IMR-90 (cell line): ENCODE results near the gene CAP2. TPM values are rescaled to one million over a fixed set of nuclear protein-coding genes. Genes with fewer than 3 reads are reported as not detected.

Source experiments
- ATAC-seq: fragments of 200-7000 bp; cut with Tn5 transposase; 2 replicates; pipeline ENCODE4 v1.9.1; 2020; ENCODE audit warnings: low read depth, mild to moderate bottlenecking, moderate library complexity
- BruUV-seq: library from RNA; stranded (reverse); fragments of 400-500 nt; replicated peaks from 2 replicates; lab custom pipeline; 2021; lab: Mats Ljungman, UMichigan
- CTCF ChIA-PET: fragments of 300-600 bp; formaldehyde crosslinking; extraction: SDS; loops from one replicate; lab custom pipeline; 2021; ENCODE audit warnings: antibody characterized with exemption; lab: Yijun Ruan, JAX
- POLR2A ChIA-PET: fragments of 300-600 bp; sonication (Branson Sonifier 250); formaldehyde crosslinking; loops from one replicate; lab custom pipeline; 2022; ENCODE audit warnings: antibody characterized with exemption; ENCODE audit not compliant: unreplicated experiment; lab: Charles Lee
- DNase-seq: peaks from one replicate; pipeline ENCODE4 v3.0.0; 2013
- H2AFZ ChIP-seq: replicated peaks from 2 replicates; pipeline ENCODE3; 2013; ENCODE audit warnings: low read length, mild to moderate bottlenecking; ENCODE audit not compliant: poor library complexity
- H2AK5ac ChIP-seq: 2 replicates; pipeline ENCODE4 v1.6.1; 2013; ENCODE audit warnings: low read depth, low read length, inconsistent platforms
- H2AK9ac ChIP-seq: replicated peaks from 2 replicates; pipeline ENCODE3; 2013; ENCODE audit warnings: mild to moderate bottlenecking, low read depth, low read length, moderate library complexity; ENCODE audit not compliant: poor library complexity
- H2BK120ac ChIP-seq: 2 replicates; pipeline ENCODE4 v1.6.1; 2013; ENCODE audit warnings: low read depth, low read length, inconsistent platforms
- H2BK15ac ChIP-seq: 3 replicates; pipeline ENCODE4 v1.6.1; 2013; ENCODE audit warnings: low read depth, low read length, inconsistent platforms
- H2BK20ac ChIP-seq: 2 replicates; pipeline ENCODE4 v1.6.1; 2013; ENCODE audit warnings: low read depth, mild to moderate bottlenecking, inconsistent platforms, low read length, moderate library complexity
- H2BK5ac ChIP-seq: 2 replicates; pipeline ENCODE4 v1.6.1; 2013; ENCODE audit warnings: mild to moderate bottlenecking, low read depth, low read length, inconsistent platforms; ENCODE audit not compliant: poor library complexity, severe bottlenecking
- H3K14ac ChIP-seq: replicated peaks from 2 replicates; pipeline ENCODE4 v1.6.1; 2013; ENCODE audit warnings: low read depth, low read length, inconsistent platforms
- H3K18ac ChIP-seq: 2 replicates; pipeline ENCODE4 v1.6.1; 2013; ENCODE audit warnings: low read depth, low read length, control low read depth
- H3K23ac ChIP-seq: 2 replicates; pipeline ENCODE4 v1.6.1; 2013; ENCODE audit warnings: low read depth, low read length, inconsistent platforms
- H3K27ac ChIP-seq: 2 replicates; pipeline ENCODE4 v1.5.1; 2013; ENCODE audit warnings: mild to moderate bottlenecking, control low read depth, low read length; ENCODE audit not compliant: insufficient read depth
- H3K27me3 ChIP-seq: 2 replicates; pipeline ENCODE4 v1.6.1; 2013; ENCODE audit warnings: low read length; ENCODE audit not compliant: control insufficient read depth, insufficient read depth
- H3K36me3 ChIP-seq: 2 replicates; pipeline ENCODE4 v1.6.1; 2013; ENCODE audit warnings: low read length, mixed read lengths; ENCODE audit not compliant: control insufficient read depth, insufficient read depth
- H3K4ac ChIP-seq: 2 replicates; pipeline ENCODE4 v1.6.1; 2013; ENCODE audit warnings: low read depth, low read length, inconsistent platforms
- H3K4me1 ChIP-seq: 2 replicates; pipeline ENCODE4 v1.6.1; 2013; ENCODE audit warnings: low read length, mixed read lengths; ENCODE audit not compliant: control insufficient read depth, insufficient read depth
- H3K4me2 ChIP-seq: 2 replicates; pipeline ENCODE4 v1.6.1; 2013; ENCODE audit warnings: low read depth, mild to moderate bottlenecking, control low read depth, low read length, moderate library complexity
- H3K4me3 ChIP-seq: 2 replicates; pipeline ENCODE4 v1.5.1; 2013; ENCODE audit warnings: low read depth, mild to moderate bottlenecking, control low read depth, low read length, moderate library complexity; ENCODE audit not compliant: insufficient read depth
- H3K56ac ChIP-seq: 2 replicates; pipeline ENCODE4 v1.6.1; 2013; ENCODE audit warnings: low read length, inconsistent platforms; ENCODE audit not compliant: insufficient read depth; ENCODE audit errors: extremely low read depth
- H3K79me1 ChIP-seq, 2 experiments: 2 replicates each; pipeline ENCODE4 v1.6.1; 2013; ENCODE audit warnings: low read length in 2 of 2, inconsistent platforms in 1 of 2, low read depth in 1 of 2
- H3K9ac ChIP-seq: 2 replicates; pipeline ENCODE4 v1.6.1; 2013; ENCODE audit warnings: low read depth, low read length, control low read depth
- H3K9me1 ChIP-seq: 2 replicates; pipeline ENCODE4 v1.6.1; 2013; ENCODE audit warnings: low read length, inconsistent platforms; ENCODE audit not compliant: insufficient read depth
- H3K9me3 ChIP-seq: 2 replicates; pipeline ENCODE4 v1.6.1; 2013; ENCODE audit warnings: low read length; ENCODE audit not compliant: control insufficient read depth, insufficient read depth
- H4K20me1 ChIP-seq: 2 replicates; pipeline ENCODE4 v1.6.1; 2013; ENCODE audit warnings: low read length, inconsistent platforms; ENCODE audit not compliant: insufficient read depth
- H4K5ac ChIP-seq: 2 replicates; pipeline ENCODE4 v1.6.1; 2013; ENCODE audit warnings: mild to moderate bottlenecking, low read depth, low read length, control low read depth
- H4K8ac ChIP-seq, 2 experiments: 2 replicates each; pipeline ENCODE4 v1.6.1; 2013; ENCODE audit warnings: low read depth in 2 of 2, low read length in 2 of 2, control low read depth in 1 of 2, inconsistent platforms in 1 of 2
- H4K91ac ChIP-seq: 2 replicates; pipeline ENCODE4 v1.6.1; 2013; ENCODE audit warnings: low read depth, low read length, inconsistent platforms; ENCODE audit not compliant: insufficient read depth
- BHLHE40 ChIP-seq: fragments of 150-350 bp; IDR thresholded peaks from 2 replicates; pipeline ENCODE4 v1.6.1; 2016; ENCODE audit warnings: mild to moderate bottlenecking, low read depth, low read length
- CEBPB ChIP-seq: IDR thresholded peaks from 2 replicates; pipeline ENCODE4 v1.6.1; 2012; ENCODE audit warnings: low read depth, low read length, improper control_type of control experiment
- FOS ChIP-seq: fragments of 150-350 bp; IDR thresholded peaks from 2 replicates; pipeline ENCODE4 v1.6.1; 2016; ENCODE audit warnings: low read depth, low read length
- MAFK ChIP-seq: IDR thresholded peaks from 2 replicates; pipeline ENCODE4 v1.6.1; 2012; ENCODE audit warnings: low read depth, low read length, improper control_type of control experiment
- MAZ ChIP-seq: IDR thresholded peaks from 2 replicates; pipeline ENCODE4 v1.6.1; 2012; ENCODE audit warnings: low read depth, mild to moderate bottlenecking, low read length, improper control_type of control experiment, moderate library complexity, borderline replicate concordance
- MXI1 ChIP-seq: IDR thresholded peaks from 2 replicates; pipeline ENCODE4 v1.6.1; 2012; ENCODE audit warnings: low read depth, mild to moderate bottlenecking, low read length, moderate library complexity, borderline replicate concordance
- NFE2L2 ChIP-seq: fragments of 150-350 bp; IDR thresholded peaks from 2 replicates; pipeline ENCODE4 v1.6.1; 2016; ENCODE audit warnings: low read depth, mild to moderate bottlenecking, low read length
- RAD21 ChIP-seq: IDR thresholded peaks from 2 replicates; pipeline ENCODE4 v1.6.1; 2012; ENCODE audit warnings: low read length, improper control_type of control experiment
- RCOR1 ChIP-seq: IDR thresholded peaks from 2 replicates; pipeline ENCODE4 v1.6.1; 2012; ENCODE audit warnings: mild to moderate bottlenecking, low read length, improper control_type of control experiment; ENCODE audit not compliant: insufficient replicate concordance
- RFX5 ChIP-seq: IDR thresholded peaks from 2 replicates; pipeline ENCODE4 v1.8.0; 2012; ENCODE audit warnings: low read depth, mild to moderate bottlenecking, low read length, moderate library complexity
- dilution Hi-C: fragments of 300-500 bp; cut with HindIII; formaldehyde crosslinking; loops from one replicate; pipeline ENCODE4 v1.14.3; 2018; ENCODE audit warnings: low sequenced_read_pairs; ENCODE audit not compliant: unreplicated experiment
- in situ Hi-C: fragments of 300-500 bp; cut with MboI; formaldehyde crosslinking; loops from 3 replicates; pipeline ENCODE4 v1.14.3; 2019; ENCODE audit warnings: low sequenced_read_pairs, inconsistent platforms, mixed read lengths
- intact Hi-C: fragments of 100-400 bp; cut with micrococcal nuclease; formaldehyde crosslinking; loops from 2 replicates; pipeline ENCODE4 v1.10.0; 2022
- polyA plus RNA-seq, 3 experiments: library from polyadenylated mRNA; depleted of rRNA; stranded (reverse); fragments of >200 nt; gene quantifications; 2 replicates each; pipeline ENCODE4 v1.2.3, GENCODE V29; 2012; ENCODE audit warnings: low replicate concordance in 1 of 3
- total RNA-seq: library from RNA; depleted of rRNA; stranded (reverse); fragments of >200 nt; gene quantifications from 2 replicates; pipeline ENCODE4 v1.2.3, GENCODE V29; 2012
- TF ChIP-seq, protein P1 (sequence below): fragments of 150-350 bp; IDR thresholded peaks from 2 replicates; pipeline ENCODE4 v1.6.1; 2017; ENCODE audit warnings: mild to moderate bottlenecking, antibody characterized with exemption, low read length, low read depth
- TF ChIP-seq, protein P2 (sequence below): fragments of 150-350 bp; IDR thresholded peaks from 2 replicates; pipeline ENCODE4 v1.6.1; 2016; ENCODE audit warnings: low read depth, mild to moderate bottlenecking, low read length, moderate library complexity, borderline replicate concordance
- TF ChIP-seq, protein P3 (sequence below): conservative IDR thresholded peaks from 2 replicates; pipeline ENCODE4 v1.5.1; 2012; ENCODE audit warnings: mild to moderate bottlenecking, low read depth, low read length, improper control_type of control experiment

Gene CAP2
- total and polyA plus RNA-seq, 2 of the 4 experiments (the other 2 are of a cell fraction), result 14.5 to 27.5 TPM

DNA sequence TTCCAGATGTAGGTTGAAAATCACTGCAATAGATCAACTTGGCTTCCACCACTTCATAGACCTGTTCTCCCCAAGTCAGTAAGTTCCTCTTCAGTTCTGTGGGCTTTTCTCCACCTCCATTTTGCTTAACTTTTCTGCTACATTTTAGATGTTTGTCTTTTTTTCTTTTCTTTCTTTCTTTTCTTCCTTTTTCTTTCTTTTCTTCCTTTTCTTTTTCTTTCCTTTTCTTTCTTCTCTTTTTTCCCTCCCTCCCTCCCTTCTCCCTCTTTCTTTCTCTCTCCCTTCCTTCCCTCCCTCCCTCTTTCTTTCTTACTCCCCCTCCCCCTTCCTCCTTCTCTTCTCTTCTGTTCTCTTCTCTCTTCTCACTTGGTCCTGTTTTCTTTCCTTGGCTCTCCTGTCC lies 199.9 kb downstream of the CAP2 start:
- POLR2A ChIA-PET, result no interaction called here
- Histone ChIP-seq H3K56ac (no peak overlapping the region), H3K14ac (no peak overlapping the region), H3K9ac (no peak overlapping the region), H3K9me1 (peaks cover 3% of the 10 kb centered on the region; the same call in 1 of the 2 replicates), H3K23ac (no peak overlapping the region), H4K20me1 (no peaks in the 10 kb centered on the region), H4K5ac (no peak overlapping the region), H2AK5ac (no peak overlapping the region), H2AFZ (no peak overlapping the region), H3K18ac (no peak overlapping the region), H3K27me3 (no peaks in the 10 kb centered on the region), H3K4me3 (no peak overlapping the region), H3K4me2 (no peak overlapping the region), H3K27ac (no peak overlapping the region), H2BK20ac (no peak overlapping the region), H2BK5ac (no peak overlapping the region), H3K36me3 (no peaks in the 10 kb centered on the region), H4K8ac (no peak overlapping the region), H4K91ac (no peak overlapping the region), H2BK120ac (no peak overlapping the region), H3K4me1 (no peaks in the 10 kb centered on the region), H3K4ac (no peak overlapping the region), H3K79me1 (no peaks in the 10 kb centered on the region), H3K9me3 (no peaks in the 10 kb centered on the region), H2AK9ac (no peak overlapping the region), H2BK15ac (no peak overlapping the region)
- ATAC-seq, result no peak
- CTCF ChIA-PET, result no interaction called here
- no peak for DNase-seq
- TF ChIP-seq FOS (no peak), BHLHE40 (no peak), NFE2L2 (no peak), MAFK (no peak), CEBPB (no peak), RCOR1 (no peak), MAZ (no peak), RFX5 (no peak), RAD21 (no peak), MXI1 (no peak)
- TF ChIP-seq, protein P1, sequence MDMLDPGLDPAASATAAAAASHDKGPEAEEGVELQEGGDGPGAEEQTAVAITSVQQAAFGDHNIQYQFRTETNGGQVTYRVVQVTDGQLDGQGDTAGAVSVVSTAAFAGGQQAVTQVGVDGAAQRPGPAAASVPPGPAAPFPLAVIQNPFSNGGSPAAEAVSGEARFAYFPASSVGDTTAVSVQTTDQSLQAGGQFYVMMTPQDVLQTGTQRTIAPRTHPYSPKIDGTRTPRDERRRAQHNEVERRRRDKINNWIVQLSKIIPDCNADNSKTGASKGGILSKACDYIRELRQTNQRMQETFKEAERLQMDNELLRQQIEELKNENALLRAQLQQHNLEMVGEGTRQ, result no peak
- TF ChIP-seq, protein P2, sequence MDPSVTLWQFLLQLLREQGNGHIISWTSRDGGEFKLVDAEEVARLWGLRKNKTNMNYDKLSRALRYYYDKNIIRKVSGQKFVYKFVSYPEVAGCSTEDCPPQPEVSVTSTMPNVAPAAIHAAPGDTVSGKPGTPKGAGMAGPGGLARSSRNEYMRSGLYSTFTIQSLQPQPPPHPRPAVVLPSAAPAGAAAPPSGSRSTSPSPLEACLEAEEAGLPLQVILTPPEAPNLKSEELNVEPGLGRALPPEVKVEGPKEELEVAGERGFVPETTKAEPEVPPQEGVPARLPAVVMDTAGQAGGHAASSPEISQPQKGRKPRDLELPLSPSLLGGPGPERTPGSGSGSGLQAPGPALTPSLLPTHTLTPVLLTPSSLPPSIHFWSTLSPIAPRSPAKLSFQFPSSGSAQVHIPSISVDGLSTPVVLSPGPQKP, result no peak
- TF ChIP-seq, protein P3, sequence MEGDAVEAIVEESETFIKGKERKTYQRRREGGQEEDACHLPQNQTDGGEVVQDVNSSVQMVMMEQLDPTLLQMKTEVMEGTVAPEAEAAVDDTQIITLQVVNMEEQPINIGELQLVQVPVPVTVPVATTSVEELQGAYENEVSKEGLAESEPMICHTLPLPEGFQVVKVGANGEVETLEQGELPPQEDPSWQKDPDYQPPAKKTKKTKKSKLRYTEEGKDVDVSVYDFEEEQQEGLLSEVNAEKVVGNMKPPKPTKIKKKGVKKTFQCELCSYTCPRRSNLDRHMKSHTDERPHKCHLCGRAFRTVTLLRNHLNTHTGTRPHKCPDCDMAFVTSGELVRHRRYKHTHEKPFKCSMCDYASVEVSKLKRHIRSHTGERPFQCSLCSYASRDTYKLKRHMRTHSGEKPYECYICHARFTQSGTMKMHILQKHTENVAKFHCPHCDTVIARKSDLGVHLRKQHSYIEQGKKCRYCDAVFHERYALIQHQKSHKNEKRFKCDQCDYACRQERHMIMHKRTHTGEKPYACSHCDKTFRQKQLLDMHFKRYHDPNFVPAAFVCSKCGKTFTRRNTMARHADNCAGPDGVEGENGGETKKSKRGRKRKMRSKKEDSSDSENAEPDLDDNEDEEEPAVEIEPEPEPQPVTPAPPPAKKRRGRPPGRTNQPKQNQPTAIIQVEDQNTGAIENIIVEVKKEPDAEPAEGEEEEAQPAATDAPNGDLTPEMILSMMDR, result no peak
- in situ Hi-C loops, result loop anchor here (5.0 kb wide), 1 partner anchor 436 kb away; no protein-coding TSS in a partner anchor
- BruUV-seq, result no TSS peak
- intact Hi-C loops, result no loop called here
- dilution Hi-C loops, result no loop called here
